ENCODE data around the gene NAA50. TPM values are rescaled to one million over a fixed set of nuclear protein-coding genes. Genes with fewer than 3 reads are reported as not detected.

Gene NAA50
- total and polyA plus RNA-seq, 10 of the 15 experiments (the other 5 are each of a cell fraction or from before 2014, with no cell fraction given): 31.7 to 205 (median 110) TPM

DNA sequence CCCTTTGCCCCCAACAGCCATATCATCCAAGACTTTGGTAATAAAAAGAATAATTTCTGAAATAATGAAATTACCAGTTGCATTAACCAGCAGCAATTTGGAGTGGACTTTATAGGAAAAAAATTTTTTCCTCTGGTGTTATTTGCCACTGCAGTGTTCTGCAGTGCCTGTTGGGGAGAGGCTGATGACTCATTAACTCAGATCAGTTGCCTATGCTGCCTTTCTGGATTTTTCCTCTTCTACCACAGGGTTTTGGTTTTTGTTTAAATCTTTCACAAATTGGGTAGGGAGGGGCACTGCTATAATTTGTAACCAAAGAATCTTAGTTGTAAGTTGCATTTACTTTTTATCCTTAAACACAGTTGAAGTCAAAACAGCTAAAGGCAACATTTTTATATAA is 23.5 kb upstream of the NAA50 start:
- ChIA-PET POLR2A (interaction anchor here (1.2 kb wide), 1 partner anchor 13 kb away, joined by 4 read pairs; no protein-coding TSS in a partner anchor), RAD21 (ENCODE audit: unreplicated experiment) (no interaction called here), CTCF (interaction anchor here (1.0 to 1.3 kb wide), 2 partner anchors 13 to 18 kb away, joined by 3 to 5 read pairs; no protein-coding TSS in a partner anchor), SMC1A (ENCODE audit: uncharacterized antibody, unreplicated experiment) (interaction anchor here (1.1 kb wide), 1 partner anchor 10 kb away, joined by 3 read pairs; no protein-coding TSS in a partner anchor)
- intact Hi-C loops (cut with micrococcal nuclease; ENCODE audit: unreplicated experiment): no loop called here
- TF ChIP-seq SPI1 (IDR thresholded peaks at IDR 0.05; ENCODE audit: borderline replicate concordance, insufficient read depth, low read depth, low read length) (no peak), TCF3 (IDR thresholded peaks at IDR 0.05; ENCODE audit: borderline replicate concordance, insufficient read depth, low read depth, low read length) (no peak), BHLHE40 (IDR thresholded peaks at IDR 0.05; ENCODE audit: borderline replicate concordance in 1 of 2, low read depth in 2 of 2, low read length in 1 of 2) (no peak), YY1 (IDR thresholded peaks at IDR 0.05; ENCODE audit: low read depth, low read length) (no peak), FOXK2 (IDR thresholded peaks at IDR 0.05) (no peak), SUPT20H (IDR thresholded peaks at IDR 0.05; ENCODE audit: borderline replicate concordance, control insufficient read depth, low read depth, low read length) (no peak), SRF (IDR thresholded peaks at IDR 0.05; ENCODE audit: low read depth in 2 of 2, low read length in 2 of 2) (no peak)
- TF ChIP-seq, protein P1, sequence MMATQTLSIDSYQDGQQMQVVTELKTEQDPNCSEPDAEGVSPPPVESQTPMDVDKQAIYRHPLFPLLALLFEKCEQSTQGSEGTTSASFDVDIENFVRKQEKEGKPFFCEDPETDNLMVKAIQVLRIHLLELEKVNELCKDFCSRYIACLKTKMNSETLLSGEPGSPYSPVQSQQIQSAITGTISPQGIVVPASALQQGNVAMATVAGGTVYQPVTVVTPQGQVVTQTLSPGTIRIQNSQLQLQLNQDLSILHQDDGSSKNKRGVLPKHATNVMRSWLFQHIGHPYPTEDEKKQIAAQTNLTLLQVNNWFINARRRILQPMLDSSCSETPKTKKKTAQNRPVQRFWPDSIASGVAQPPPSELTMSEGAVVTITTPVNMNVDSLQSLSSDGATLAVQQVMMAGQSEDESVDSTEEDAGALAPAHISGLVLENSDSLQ (IDR thresholded peaks at IDR 0.05): no peak
- TF ChIP-seq, protein P2, sequence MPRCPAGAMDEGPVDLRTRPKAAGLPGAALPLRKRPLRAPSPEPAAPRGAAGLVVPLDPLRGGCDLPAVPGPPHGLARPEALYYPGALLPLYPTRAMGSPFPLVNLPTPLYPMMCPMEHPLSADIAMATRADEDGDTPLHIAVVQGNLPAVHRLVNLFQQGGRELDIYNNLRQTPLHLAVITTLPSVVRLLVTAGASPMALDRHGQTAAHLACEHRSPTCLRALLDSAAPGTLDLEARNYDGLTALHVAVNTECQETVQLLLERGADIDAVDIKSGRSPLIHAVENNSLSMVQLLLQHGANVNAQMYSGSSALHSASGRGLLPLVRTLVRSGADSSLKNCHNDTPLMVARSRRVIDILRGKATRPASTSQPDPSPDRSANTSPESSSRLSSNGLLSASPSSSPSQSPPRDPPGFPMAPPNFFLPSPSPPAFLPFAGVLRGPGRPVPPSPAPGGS (IDR thresholded peaks at IDR 0.05; ENCODE audit: borderline replicate concordance, insufficient read depth, low read depth, low read length, poor library complexity, severe bottlenecking): no peak
- Histone ChIP-seq H3K4me3 (no peak overlapping the region), H3K9ac (ENCODE audit: control insufficient read depth, insufficient read depth, low read length) (no peak overlapping the region), H3K27me3 (replicated peaks in 1 of 2; ENCODE audit: control insufficient read depth in 2 of 2, insufficient read depth in 2 of 2, low read length in 1 of 2) (no peaks in the 10 kb centered on the region), H3K27ac (ENCODE audit: control insufficient read depth, insufficient read depth) (no peak overlapping the region), H3K4me2 (ENCODE audit: control insufficient read depth, insufficient read depth) (no peak overlapping the region), H2AFZ (ENCODE audit: control insufficient read depth, low read depth, low read length) (no peak overlapping the region), H4K20me1 (ENCODE audit: control insufficient read depth, insufficient read depth) (no peaks in the 10 kb centered on the region), H3K4me1 (ENCODE audit: control insufficient read depth, insufficient read depth, low read length) (no peaks in the 10 kb centered on the region), H3K79me2 (ENCODE audit: control insufficient read depth, insufficient read depth, low read length) (no peaks in the 10 kb centered on the region), H3K9me3 (replicated peaks; ENCODE audit: control insufficient read depth, insufficient read depth, low read length) (no peaks in the 10 kb centered on the region), H3K36me3 (ENCODE audit: control insufficient read depth in 2 of 2, insufficient read depth in 2 of 2, low read length in 1 of 2) (no peaks in the 10 kb centered on the region)
- DNase-seq (ENCODE audit: low read depth, low spot score) (no peak), FAIRE-seq (peak; percentile 41), ATAC-seq (peak; percentile 74)
- no TSS peak for BruUV-seq (replicated peaks)
- in situ Hi-C loops (cut with MboI): no loop called here

All from GM12878 (cell line).